GM18520 (cell line): ENCODE data around the gene OSBPL7.

ENCODE experiments used
- ATAC-seq: cut with Tn5 transposase; IDR thresholded peaks from one replicate; pipeline ENCODE4 v1.9.1; 2021; ENCODE audit not compliant: unreplicated experiment

Gene OSBPL7, protein sequence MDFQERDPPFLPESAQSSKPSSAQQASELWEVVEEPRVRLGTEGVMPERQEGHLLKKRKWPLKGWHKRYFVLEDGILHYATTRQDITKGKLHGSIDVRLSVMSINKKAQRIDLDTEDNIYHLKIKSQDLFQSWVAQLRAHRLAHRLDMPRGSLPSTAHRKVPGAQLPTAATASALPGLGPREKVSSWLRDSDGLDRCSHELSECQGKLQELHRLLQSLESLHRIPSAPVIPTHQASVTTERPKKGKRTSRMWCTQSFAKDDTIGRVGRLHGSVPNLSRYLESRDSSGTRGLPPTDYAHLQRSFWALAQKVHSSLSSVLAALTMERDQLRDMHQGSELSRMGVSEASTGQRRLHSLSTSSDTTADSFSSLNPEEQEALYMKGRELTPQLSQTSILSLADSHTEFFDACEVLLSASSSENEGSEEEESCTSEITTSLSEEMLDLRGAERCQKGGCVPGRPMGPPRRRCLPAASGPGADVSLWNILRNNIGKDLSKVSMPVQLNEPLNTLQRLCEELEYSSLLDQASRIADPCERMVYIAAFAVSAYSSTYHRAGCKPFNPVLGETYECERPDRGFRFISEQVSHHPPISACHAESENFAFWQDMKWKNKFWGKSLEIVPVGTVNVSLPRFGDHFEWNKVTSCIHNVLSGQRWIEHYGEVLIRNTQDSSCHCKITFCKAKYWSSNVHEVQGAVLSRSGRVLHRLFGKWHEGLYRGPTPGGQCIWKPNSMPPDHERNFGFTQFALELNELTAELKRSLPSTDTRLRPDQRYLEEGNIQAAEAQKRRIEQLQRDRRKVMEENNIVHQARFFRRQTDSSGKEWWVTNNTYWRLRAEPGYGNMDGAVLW

GRCh38 chr17:47821424-47822391 lies at the start of gene OSBPL7:
Gene OSBPL7, minus strand, starts transcription at chr17:47821794. Its CDS starts 1,516 bp downstream, at chr17:47820278.
- no peak for ATAC-seq

GRCh38 chr17:47871048-47871447 lies 49.5 kb upstream of the OSBPL7 start:
- ATAC-seq = no peak

DNA sequence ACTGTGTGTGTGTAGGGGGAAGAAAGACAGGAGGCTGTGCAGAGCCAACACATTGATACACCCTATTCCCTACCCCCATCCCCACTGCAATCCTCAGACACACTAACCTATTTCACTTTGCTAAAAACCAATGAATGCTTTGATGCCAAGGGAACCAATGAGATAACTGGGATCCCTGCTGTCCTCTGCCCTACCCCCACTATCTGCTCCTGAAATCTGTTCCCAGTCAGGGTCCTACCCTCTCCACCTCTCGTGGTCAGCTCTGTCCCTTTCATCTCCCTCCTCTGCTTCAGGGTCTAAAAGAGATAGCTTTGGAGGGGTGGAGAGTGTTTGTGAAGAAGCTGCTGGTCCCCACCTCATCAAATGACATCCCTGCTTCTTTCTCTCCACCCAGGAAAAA lies 48.5 kb upstream of the OSBPL7 start:
- ATAC-seq = no peak

GRCh38 chr17:47869114-47869513 lies 47.5 kb upstream of the OSBPL7 start:
- no peak for ATAC-seq

DNA sequence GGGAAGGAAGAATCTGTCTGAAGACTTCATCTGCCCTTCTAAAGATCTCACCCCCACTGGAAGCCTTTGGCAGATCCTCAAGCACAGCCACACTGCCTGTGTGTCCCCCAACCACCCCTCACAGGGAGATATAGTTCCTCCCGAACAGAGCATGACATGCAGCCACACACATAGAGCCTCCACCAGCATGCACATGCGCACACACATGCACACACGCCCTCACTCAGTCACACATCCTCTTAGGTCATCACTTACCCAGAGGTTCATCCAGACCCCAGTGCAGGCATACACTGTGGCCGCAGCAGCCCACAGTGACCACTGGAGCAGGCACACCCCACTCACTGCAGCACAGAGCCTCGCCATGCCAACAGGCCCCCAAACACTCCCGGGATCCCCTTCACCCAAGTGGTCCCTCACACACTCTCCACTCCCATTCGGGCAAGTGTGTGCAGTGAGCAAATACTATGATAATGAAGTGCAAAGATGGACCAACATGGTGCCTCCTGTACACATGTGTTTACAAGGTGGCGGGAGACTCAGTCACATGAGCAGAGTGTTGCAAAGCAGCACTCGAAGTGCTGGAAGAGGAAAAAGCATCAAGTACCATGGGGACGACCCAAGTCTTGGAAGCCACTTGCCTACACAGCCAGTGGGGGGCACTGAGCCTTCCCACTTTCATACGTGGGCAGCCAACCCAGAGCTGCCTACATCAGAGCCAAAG lies 46.4 kb upstream of the OSBPL7 start:
- ATAC-seq = no peak

GRCh38 chr17:47866941-47867340 lies 45.3 kb upstream of the OSBPL7 start:
- no peak for ATAC-seq

DNA sequence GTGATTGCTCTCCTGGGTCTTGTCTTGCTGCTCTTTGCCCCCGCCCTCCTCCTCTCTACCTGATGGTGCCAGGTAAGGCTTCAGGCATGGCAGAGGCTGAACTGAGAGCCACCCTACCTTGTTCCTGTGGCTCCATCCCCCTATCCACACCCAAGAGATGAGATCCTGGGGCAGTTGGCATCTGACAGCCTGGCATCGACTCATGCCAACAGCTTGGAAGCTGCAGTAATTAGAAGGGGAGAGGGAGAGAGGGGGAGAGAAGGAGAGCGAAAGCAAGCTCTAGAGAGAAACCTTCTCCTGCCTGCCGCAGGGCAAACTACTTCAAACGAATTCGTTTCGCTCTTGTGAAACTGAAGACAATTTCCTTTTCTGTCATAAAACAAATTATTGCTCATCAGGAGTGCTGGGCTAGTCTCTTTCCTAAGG lies 43.2 kb upstream of the OSBPL7 start:
- no peak for ATAC-seq

GRCh38 chr17:47862621-47863440 lies 41.2 kb upstream of the OSBPL7 start:
- ATAC-seq = no peak

DNA sequence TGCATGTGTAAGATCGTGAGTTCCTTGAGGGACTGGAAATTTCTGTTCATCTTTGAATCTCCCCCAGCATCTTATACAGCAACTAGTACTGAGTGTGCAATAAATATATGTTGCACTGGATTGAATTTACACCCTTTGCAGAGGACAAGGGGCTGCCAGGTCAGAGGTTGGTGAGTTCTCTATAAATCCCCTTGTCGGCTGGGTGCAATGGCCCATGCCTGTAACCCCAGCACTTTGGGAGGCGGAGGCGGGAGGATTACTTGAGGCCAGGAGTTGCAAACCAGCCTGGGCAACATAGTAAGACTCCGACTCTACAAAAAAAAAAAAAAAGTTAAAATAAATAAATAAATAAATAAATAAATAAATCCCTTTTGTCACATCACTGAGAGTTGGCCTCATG lies 38.8 kb upstream of the OSBPL7 start:
- no peak for ATAC-seq

GRCh38 chr17:47857551-47858455 lies 36.2 kb upstream of the OSBPL7 start:
- ATAC-seq = no peak

DNA sequence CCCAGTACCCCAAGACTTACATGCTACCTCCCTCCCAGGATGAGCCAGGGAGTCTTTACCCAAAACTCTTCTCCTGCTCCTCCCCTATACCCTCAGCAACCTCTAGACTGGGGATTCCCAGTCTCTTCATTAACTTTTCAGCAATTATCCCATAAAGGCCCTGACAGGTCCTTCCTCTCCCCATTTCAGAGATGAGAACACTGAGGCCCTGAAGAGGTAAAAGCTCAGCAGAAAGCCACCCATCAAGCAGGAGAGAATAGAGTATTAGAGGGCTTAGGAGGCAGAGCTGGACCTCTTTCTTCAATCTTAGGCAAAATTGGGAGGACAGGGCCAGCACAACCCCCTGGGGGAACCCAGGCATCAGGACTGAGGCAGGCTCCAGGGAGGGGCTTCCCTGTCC lies 35.2 kb upstream of the OSBPL7 start:
- no peak for ATAC-seq

- ATAC-seq = no peak
Measured at GRCh38 chr17:47855737-47856136, 34.1 kb upstream of the OSBPL7 start.

- no peak for ATAC-seq
Measured at GRCh38 chr17:47853616-47854015, 32.0 kb upstream of the OSBPL7 start.

DNA sequence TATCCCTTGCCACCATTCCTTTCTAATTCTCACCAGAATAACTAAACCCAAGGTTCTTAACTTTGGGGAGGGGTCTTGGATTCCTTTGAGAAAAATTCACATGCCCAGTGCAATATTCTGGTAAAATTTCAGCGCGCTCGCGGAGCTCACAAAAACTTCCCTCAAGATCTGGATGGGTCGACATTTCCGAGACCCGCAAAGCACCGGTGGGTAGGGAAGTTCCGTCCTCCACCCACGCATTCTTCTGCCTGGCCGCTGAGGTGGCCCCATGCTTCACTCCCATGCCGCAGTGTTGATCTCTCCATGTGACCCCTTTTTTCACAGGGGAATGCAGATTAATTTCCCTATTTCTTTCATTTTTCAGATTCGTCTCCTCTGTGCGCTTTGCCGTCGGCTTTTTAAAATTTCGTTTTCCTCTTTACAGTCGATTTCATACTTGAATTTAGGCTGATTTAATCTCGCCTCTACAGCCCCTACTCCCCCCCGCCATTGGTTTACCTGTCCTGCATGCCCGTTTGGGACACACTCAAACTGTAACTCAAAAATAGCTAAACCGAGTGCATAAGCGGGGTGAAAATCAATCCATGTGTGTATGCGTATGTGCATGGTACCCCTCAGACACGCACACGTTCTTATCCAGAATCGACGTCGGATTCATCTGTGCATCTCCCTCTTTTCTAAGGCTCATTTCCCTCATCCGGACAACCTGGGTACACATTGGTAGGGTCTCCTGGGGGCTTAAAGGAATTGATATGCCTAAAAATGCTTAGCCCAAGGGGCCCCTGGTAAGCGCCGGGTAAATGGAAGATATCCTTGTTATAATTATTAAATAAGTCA lies 30.7 kb upstream of the OSBPL7 start:
- no peak for ATAC-seq

GRCh38 chr17:47851764-47852112 lies 30.1 kb upstream of the OSBPL7 start:
- no peak for ATAC-seq

DNA sequence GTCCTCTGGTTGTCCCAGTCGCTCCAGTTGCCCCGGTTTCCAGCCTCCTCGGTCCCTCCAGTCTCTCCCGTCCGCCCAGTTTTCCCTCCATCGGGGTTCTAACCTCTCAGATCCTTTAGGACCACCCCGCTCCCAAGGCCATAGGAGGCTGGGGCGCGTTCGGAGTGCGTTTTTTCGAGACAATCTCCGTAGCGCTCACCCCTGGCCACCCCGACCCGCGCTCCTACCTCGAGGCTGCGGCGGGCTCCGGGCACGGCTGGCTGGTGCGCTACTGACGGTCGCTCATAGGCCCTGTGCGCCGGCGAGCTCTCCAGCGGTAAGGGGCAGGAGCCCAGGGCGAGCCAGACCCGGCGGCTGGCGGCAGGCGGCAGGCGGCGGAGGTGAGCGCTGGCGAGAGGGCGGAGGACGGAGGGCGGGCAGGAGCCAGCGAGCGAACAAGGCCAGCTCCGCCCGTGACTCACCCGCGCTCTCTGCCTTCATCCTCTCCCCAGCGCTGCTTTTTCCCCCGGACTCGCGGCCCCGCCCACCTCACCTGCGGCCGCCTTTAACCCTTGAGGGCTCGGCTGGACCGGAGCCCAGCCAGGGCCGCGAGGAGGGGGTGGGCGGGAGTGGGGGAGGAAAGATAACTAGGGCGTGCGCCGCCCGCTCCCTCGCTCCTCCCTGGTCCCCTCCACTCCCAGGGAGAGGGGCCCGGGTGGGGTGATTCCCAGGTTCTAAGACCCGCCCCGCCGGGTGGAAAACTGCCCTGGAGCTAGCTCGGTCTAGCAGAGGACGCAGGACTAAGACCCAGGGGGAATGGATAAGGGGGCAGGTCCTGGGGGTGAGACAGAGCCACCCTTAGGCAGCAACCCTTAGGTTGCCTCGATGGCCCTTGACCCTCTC lies 29.3 kb upstream of the OSBPL7 start, which contains the start of gene SP6:
Gene SP6 (minus strand): TSS at position 472 of the 882 bp plus-strand sequence. CDS start 2,734 bp downstream, outside the sequence.
- ATAC-seq = no peak

GRCh38 chr17:47850373-47850691 lies 28.7 kb upstream of the OSBPL7 start:
- no peak for ATAC-seq
